Measurements from ENCODE around the gene XYLT1. TPM values are rescaled to one million over a fixed set of nuclear protein-coding genes. Genes with fewer than 3 reads are reported as not detected.

XYLT1 gene
- total and polyA plus RNA-seq, 2 of the 8 experiments (the other 6 are each of a cell fraction or from before 2014, with no cell fraction given) = 6.6 to 25.4 TPM

- peaks cover 5 to 36% (median 16%) of the 10 kb centered on the region in 4 experiments for H3K4me1 ChIP-seq (replicated peaks in 1 of 4; ENCODE audit: control insufficient read depth in 3 of 4, insufficient read depth in 4 of 4, low read length in 3 of 4)
- no peak overlapping the region for H2AK5ac ChIP-seq (ENCODE audit: low read depth, low read length)
- H3K9ac ChIP-seq (replicated peaks in 1 of 4; ENCODE audit: extremely low read depth in 1 of 4, low read depth in 3 of 4, low read length in 3 of 4) = no peak overlapping the region
- FAIRE-seq = no peak
- 96% methylated on average over 4 of the region's 4 CpGs; no CpG with 5 or more reads in 1 of the 2 experiments for WGBS, 2 experiments (ENCODE audit: extremely low coverage in 1 of 2, insufficient coverage in 1 of 2, insufficient read length in 1 of 2, insufficient replicate concordance in 2 of 2, low coverage in 1 of 2, low lambda C conversion rate in 2 of 2, missing lambda C conversion rate in 1 of 2)
- no peak overlapping the region for H3K4ac ChIP-seq (replicated peaks; ENCODE audit: insufficient read length, low read depth, low read length)
- no peak overlapping the region for H3K27ac ChIP-seq (ENCODE audit: low read depth, low read length)
- no peaks in the 10 kb centered on the region for H3K23me2 ChIP-seq (ENCODE audit: low read depth, low read length)
- H2BK20ac ChIP-seq (ENCODE audit: low read length) = no peak overlapping the region
- peaks cover 4 to 10% of the 10 kb centered on the region in 2 experiments; a peak in 2 of 4 replicates for H3K79me2 ChIP-seq (ENCODE audit: control insufficient read depth in 1 of 2, insufficient read depth in 2 of 2, low read length in 2 of 2)
- ChIA-PET POLR2A (ENCODE audit: partially characterized antibody) (interaction anchor here (1.2 kb wide), 1 partner anchor 10 kb away, joined by 3 read pairs; no protein-coding TSS in a partner anchor), CTCF (ENCODE audit: partially characterized antibody) (interaction anchor here (0.7 to 5.2 kb wide), 6 partner anchors 16 to 166 kb away, joined by 3 to 23 read pairs (median 4); no protein-coding TSS in a partner anchor)
- no peak overlapping the region for H2BK5ac ChIP-seq (ENCODE audit: low read depth, low read length)
- no peak overlapping the region for H2BK120ac ChIP-seq (replicated peaks; ENCODE audit: low read depth, low read length)
- no peak overlapping the region for H3K14ac ChIP-seq (ENCODE audit: insufficient read length)
- H4K20me1 ChIP-seq (replicated peaks in 1 of 2; ENCODE audit: control insufficient read depth in 1 of 2, insufficient read depth in 2 of 2, low read length in 2 of 2) = no peaks in the 10 kb centered on the region
- no peak overlapping the region for H4K5ac ChIP-seq (ENCODE audit: insufficient read length, low read depth, low read length)
- no peaks in the 10 kb centered on the region for H3K36me3 ChIP-seq (ENCODE audit: control insufficient read depth in 2 of 4, insufficient read depth in 4 of 4, low read length in 3 of 4)
- no peaks in the 10 kb centered on the region for H3K79me1 ChIP-seq (ENCODE audit: low read depth, low read length)
- no peak overlapping the region for H3K56ac ChIP-seq (replicated peaks; ENCODE audit: insufficient read length, low read depth, low read length)
- H2BK12ac ChIP-seq (ENCODE audit: low read depth, low read length) = no peak overlapping the region
- no peak overlapping the region for H4K8ac ChIP-seq (ENCODE audit: extremely low read depth, insufficient read depth, low read length)
- no peak overlapping the region for H3K23ac ChIP-seq (ENCODE audit: insufficient read length)
- H2AFZ ChIP-seq (ENCODE audit: low read length) = no peak overlapping the region
- H4K91ac ChIP-seq (replicated peaks; ENCODE audit: insufficient read length, low read length) = no peak overlapping the region
- H3K4me3 ChIP-seq (ENCODE audit: extremely low read depth in 1 of 4, insufficient read depth in 2 of 4, low read depth in 3 of 4, low read length in 4 of 4) = no peak overlapping the region
- H2BK15ac ChIP-seq (ENCODE audit: low read length) = no peak overlapping the region
- H3K18ac ChIP-seq (ENCODE audit: extremely low read depth, low read length) = 0 out of 2 replicates have a peak overlapping the region, but pooled peaks have one; percentile 3
- H3K9me3 ChIP-seq (ENCODE audit: insufficient read depth in 2 of 2, low read depth in 1 of 2, low read length in 1 of 2) = no peaks in the 10 kb centered on the region
- DNase-seq (ENCODE audit: low read depth in 1 of 2, low spot score in 2 of 2) = no peak
- no peaks in the 10 kb centered on the region for H3K27me3 ChIP-seq (replicated peaks in 1 of 4; ENCODE audit: control insufficient read depth in 3 of 4, extremely low read depth in 1 of 4, insufficient read depth in 3 of 4, low read length in 3 of 4)
- H3K4me2 ChIP-seq (ENCODE audit: insufficient read depth in 1 of 2, low read depth in 2 of 2, low read length in 2 of 2) = no peak overlapping the region
- TF ChIP-seq ASH2L (IDR thresholded peaks at IDR 0.05; ENCODE audit: low read length) (no peak), POLR2A (IDR thresholded peaks at IDR 0.05; ENCODE audit: control extremely low read depth in 1 of 2, low read depth in 2 of 2, low read length in 2 of 2) (no peak), CHD1 (IDR thresholded peaks at IDR 0.05; ENCODE audit: low read depth, low read length) (no peak), GTF2F1 (IDR thresholded peaks at IDR 0.05; ENCODE audit: borderline replicate concordance, low read depth, low read length) (no peak), BCL11A (IDR thresholded peaks at IDR 0.05; ENCODE audit: low read depth in 2 of 2, low read length in 2 of 2) (no peak), JUND (IDR thresholded peaks at IDR 0.05; ENCODE audit: low read length) (no peak), SP2 (IDR thresholded peaks at IDR 0.05; ENCODE audit: low read length) (no peak), MAFK (IDR thresholded peaks at IDR 0.05; ENCODE audit: low read depth, low read length) (no peak), KDM1A (IDR thresholded peaks at IDR 0.05; ENCODE audit: borderline replicate concordance, low read length) (no peak), TEAD4 (IDR thresholded peaks at IDR 0.05; ENCODE audit: low read depth, low read length) (no peak)
Measured at GRCh38 chr16:17302214-17302613, 168.5 kb downstream of the XYLT1 start.

All from H1 (cell line).